SKM-1 treated with dmso at 0.1 percent for 144 hours (cell line): ENCODE data around the gene SYNM.

ENCODE experiments used
- DNase-seq: peaks from one replicate; lab custom pipeline; 2025; ENCODE audit not compliant: unreplicated experiment; lab: John Stamatoyannopoulos, UW

The SYNM gene

DNA sequence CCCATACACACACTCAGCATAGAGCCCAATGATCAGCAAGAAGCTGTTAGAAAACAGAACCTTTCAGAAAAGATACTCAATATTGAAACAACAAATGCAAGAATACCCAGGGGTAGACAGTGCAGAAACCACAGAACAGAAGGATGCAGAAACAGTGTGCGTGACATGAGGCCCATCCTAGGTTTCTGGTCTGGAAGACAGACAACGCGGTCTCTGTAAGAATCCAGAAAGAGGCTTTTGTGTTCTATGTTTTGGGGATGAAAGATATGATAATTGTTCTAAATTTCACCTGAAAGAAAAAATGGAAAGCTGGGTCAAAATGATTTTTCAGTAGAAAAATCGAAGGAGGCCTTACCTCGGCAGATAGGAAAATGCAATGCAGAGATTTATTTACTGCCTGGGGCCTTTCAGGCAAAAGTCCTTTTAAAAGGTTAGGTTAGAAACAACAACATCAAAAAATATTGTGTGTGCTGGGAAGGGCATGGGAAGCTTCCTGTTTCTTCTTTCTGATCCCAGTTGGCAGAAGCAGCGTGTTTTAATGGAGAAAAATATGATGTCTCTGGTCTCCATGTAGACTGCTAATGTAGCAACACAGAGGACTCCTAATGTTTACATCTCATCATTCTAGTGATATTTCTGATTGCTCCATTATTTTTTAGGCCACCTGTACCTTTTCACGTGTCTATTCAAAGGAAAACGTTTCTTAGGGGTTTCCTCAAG lies 17.0 kb downstream of the SYNM start:
- no peak for DNase-seq

DNA sequence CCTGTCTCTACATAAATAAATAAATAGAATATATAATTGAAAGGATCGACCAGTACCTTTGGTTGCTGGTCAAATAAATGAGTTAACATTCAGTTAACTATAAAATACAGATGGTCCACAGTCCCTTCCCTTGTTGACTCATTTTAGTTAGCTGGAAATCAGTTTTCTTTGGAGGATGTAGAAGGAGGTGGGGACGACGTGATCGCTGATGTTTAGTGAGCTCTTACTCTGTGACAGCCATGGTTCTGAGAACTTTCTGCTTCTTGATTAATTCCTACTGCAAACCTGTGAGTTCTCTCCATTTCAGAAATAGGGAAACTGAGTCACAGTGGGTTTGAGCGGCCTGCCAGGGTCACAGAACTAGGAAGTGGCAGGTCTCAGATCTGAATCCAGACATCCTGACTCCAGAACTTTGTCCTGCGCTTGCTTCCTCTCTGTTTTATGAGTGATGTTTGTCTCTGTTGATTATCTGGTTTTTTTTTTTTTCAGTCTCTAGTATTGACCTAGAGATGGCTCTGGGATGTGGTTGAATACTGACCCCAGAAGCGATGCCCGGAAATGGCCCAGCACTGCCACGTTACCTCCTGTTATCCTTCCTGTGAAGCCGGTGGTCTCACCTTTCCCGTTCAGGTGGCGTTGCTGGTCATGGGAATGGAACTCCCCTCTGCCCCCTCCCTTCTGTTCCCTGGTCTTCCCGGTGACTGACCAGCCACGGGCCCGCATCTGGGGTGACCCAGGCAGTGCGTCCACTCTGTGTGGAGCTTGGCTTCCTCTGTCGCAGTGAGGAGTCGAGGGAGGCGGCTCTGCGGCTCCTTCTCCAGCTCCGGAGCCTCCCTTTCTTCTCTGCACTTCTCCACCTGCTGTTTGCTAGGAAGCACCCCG lies 18.2 kb downstream of the SYNM start:
- DNase-seq, result no peak

DNA sequence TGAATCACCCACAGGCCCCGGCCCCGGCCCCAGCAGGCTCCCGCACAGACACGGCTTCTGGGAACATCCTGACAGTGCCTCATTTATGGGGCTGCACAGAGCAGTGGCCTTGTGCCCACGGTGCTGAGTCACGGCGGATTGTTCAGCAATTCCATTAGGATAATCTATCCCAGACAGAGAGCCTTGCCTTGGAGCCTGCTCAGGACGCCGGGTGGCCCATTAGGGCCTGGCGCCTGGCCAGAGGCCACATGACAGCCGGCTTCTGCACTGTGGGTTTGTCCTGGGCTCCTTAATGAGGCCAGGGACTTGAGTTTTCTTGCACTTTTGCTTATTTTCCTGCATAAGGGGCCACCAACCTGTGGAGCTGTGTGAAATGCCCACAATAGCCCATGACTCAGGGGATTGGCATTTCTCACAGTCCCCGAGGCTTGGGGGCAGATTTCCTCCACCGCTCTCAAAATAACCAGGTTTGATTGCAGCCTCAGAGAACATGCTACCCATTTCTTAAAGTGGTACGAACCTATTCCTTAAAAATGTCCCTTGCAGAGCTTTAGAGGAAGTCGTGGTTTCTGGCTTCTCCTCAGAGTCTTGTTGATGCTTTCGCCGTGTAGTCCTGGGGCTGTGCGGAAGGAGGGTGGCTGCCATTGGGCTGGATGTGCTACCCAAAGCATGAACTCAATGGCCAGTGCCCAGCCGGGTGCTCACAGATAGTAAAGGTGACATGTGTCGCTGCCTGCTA lies 19.0 kb downstream of the SYNM start:
- DNase-seq, result peak; percentile 77

DNA sequence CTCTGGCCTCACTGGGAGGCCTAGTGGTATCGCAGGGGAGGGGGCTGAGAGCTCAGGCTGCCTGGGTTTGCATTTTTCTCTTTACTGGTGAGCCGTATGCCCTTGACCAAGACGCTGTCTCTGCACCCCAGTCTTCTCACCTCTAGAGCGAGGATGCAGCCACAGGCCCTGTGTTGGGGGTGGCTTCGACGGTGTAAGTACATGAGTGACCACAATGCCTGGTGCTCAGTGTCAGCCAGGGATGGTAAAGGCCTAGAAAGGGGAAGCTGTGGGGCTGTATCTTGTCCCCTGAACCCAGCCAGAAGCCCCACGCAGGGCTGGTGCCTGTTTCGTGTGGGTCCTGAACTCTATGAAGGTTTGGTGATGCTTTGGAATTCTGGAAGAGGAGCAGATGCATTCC lies 19.8 kb downstream of the SYNM start:
- DNase-seq, result no peak

DNA sequence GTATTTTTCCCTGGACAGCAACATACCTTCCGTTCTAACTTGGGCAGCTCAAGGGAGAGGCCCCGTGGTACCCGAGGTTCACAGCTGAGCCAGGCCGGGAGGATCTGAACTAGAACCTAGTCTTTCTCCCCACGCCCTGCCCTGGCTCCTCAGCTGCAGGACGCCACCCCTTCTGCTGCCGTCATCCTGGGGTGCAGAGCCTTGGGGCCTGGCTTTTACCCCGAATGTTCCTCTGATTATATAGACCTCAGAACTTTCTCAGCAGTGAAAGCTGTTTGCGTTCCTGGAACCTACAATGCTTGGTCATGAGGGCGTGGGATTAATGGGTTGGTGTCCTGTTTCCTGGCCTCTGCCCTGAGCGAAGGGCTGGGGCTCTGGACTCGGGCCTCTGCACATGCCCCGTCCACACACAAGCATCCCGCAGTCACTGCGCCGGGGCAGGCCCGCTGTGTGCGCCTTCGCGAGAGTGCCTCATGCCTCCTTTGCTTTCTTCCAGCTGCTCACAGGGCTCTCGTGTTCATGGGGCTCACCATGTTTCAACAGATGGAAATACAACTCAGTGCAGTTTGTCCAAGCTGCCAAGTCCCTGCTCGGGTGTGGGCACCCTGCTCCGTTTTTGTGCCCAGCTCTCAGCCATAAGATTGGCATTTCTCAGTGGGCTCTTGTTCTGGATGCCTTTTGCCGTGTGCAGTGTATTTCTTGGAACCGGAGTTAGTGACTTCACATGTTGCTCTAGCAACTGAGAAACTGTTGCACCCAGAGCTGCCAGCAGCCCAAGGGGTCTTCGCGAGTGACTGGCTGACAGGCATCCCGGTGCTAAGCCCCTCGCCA lies 20.4 kb downstream of the SYNM start:
- DNase-seq, result no peak

DNA sequence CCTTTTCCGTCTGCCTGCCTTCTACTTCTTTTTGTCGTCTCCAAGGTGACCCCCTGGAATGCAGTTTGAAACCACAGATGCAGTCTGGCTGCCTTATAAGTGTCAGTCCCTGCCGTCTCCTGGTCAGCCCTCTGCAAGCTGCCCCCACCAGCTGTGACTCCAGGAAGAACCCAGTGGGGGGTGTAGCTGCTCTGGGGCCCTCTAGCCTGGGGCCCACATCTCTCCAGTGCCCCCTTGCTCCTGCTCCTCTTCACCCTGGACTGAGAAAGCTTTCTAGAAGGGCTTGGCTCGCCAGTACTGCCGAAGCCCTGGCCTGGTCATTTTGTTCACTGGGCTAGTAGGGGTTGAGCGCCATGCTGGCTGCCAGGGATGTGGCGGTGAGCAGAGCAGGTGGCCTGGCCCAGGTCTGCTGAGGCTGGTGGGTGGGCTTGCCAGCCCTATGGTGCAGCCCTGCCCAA lies 21.3 kb downstream of the SYNM start:
- no peak for DNase-seq

DNA sequence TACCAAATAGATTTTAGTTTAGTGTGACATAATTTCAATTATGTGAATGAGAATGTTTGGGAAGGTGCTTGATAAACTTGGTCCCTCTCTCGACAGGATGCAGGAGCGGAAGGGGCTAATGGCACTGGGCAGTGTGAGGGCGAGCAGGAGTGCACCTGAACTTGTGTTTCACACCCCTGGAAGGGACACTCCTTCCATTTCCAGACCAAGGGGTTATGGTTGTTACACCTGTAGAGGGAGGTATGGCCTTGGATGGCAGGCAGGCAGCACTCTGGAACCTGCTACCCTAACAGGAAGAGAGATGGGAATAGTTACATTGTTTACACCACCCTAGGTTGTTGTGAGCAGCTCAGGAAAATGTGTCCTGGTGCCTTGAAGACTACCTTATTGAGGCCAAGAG lies 22.1 kb downstream of the SYNM start:
- no peak for DNase-seq

DNA sequence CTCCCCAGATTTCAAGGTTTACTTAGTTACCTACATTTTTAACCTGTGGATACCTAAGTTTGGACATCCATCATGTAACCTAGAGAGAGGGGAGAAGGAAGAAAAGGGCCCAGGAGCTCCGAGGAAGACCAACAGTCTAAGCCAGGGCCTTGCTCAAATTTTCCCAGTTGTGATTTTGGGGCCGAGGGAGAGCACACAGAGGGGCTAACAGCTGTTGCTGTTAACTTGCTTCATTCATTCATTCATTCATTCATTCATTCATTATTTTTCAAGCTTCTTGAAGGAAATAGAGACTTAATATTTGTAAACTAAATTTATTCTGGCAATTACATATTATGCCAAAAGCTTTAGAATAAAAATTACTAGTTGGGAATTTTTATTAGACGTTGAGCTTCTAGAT lies 22.9 kb downstream of the SYNM start:
- DNase-seq, result no peak

DNA sequence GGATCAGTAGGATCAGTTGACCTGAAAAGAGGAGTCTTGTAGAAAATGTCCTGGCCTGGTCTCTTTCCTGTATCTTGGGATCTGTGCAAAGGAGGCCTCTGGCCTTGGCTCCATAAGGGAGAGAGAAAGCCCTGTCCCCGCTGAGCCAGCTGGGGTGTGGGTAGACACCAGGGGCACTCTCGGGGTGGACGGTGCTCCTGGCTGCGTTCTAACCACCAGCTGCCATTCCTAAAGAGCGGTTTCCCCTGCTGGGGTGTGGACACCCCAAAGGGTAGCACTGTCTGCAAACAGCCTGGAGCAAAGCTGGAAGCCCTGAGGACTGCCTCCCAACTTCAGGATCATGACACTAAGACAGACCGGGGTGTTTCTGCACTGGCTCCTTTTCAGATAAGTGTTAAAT lies 23.5 kb downstream of the SYNM start:
- no peak for DNase-seq

DNA sequence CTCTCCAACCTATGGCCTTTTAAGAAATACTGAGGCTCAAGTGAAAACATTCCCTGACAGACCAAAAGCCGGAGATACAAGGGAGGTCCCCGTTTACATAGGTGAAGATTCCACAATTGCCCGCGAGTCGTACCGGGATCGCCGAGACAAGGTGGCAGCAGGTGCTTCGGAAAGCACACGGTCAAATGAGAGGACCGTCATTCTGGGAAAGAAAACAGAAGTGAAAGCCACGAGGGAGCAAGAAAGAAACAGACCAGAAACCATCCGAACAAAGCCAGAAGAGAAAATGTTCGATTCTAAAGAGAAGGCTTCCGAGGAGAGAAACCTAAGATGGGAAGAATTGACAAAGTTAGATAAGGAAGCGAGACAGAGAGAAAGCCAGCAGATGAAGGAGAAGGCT lies 24.8 kb downstream of the SYNM start:
- no peak for DNase-seq

DNA sequence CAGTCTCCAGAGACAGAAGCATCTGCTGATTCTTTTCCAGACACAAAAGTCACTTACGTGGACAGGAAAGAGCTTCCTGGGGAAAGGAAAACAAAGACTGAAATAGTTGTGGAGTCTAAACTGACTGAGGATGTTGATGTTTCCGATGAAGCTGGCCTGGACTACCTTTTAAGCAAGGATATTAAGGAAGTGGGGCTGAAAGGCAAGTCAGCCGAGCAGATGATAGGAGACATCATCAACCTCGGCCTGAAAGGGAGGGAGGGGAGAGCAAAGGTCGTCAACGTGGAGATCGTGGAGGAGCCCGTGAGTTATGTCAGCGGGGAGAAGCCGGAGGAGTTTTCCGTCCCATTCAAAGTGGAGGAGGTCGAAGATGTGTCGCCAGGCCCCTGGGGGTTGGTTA lies 25.4 kb downstream of the SYNM start:
- DNase-seq, result no peak

DNA sequence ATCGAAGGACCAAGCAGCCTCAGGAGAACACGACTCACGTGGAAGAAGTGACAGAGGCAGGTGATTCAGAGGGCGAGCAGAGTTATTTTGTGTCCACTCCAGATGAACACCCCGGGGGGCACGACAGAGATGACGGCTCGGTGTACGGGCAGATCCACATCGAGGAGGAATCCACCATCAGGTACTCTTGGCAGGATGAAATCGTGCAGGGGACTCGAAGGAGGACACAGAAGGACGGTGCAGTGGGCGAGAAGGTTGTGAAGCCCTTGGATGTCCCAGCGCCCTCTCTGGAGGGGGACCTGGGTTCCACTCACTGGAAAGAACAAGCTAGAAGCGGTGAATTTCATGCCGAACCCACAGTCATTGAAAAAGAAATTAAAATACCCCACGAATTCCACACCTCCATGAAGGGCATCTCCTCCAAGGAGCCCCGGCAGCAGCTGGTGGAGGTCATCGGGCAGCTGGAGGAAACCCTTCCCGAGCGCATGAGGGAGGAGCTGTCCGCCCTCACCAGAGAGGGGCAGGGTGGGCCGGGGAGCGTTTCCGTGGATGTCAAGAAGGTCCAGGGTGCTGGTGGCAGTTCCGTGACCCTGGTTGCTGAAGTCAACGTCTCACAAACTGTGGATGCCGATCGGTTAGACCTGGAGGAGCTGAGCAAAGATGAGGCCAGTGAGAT lies 26.0 kb downstream of the SYNM start:
- no peak for DNase-seq

DNA sequence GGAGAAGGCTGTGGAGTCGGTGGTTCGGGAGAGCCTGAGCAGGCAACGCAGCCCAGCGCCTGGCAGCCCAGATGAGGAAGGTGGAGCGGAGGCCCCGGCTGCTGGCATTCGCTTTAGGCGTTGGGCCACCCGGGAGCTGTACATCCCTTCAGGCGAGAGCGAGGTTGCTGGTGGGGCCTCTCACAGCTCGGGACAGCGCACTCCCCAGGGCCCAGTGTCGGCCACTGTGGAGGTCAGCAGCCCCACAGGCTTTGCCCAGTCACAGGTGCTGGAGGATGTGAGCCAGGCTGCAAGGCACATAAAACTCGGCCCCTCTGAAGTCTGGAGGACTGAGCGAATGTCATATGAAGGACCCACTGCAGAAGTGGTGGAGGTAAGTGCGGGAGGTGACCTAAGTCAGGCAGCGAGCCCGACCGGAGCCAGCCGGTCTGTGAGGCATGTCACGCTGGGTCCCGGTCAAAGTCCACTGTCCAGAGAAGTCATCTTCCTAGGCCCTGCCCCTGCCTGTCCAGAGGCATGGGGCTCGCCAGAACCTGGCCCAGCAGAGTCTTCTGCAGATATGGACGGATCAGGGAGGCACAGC lies 26.7 kb downstream of the SYNM start:
- DNase-seq, result no peak

DNA sequence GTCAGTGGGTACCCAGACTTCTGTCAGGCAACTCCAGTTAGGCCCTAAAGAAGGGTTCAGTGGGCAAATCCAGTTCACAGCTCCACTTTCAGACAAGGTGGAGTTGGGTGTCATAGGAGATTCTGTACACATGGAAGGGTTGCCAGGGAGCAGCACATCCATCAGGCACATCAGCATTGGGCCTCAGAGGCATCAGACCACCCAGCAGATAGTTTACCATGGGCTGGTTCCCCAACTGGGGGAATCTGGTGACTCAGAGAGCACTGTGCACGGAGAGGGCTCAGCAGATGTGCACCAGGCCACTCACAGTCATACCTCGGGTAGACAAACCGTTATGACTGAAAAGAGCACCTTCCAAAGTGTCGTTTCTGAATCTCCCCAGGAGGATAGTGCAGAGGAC lies 27.2 kb downstream of the SYNM start:
- no peak for DNase-seq

DNA sequence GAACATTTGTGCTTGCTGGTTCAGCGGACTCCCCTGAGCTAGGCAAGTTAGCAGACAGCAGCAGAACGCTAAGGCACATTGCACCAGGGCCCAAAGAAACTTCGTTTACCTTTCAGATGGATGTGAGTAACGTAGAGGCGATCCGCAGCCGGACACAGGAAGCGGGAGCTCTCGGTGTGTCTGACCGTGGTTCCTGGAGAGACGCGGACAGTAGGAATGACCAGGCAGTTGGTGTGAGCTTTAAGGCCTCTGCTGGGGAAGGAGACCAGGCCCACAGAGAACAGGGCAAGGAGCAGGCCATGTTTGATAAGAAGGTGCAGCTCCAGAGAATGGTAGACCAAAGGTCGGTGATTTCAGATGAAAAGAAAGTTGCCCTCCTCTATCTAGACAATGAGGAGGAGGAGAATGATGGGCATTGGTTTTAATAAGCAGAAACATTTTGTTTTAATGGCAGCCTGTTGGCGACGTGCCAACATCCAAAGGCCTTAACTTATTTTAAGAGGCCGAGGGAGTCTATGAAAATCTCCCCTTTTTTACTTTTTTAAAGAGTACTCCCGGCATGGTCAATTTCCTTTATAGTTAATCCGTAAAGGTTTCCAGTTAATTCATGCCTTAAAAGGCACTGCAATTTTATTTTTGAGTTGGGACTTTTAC lies 27.9 kb downstream of the SYNM start:
- no peak for DNase-seq

DNA sequence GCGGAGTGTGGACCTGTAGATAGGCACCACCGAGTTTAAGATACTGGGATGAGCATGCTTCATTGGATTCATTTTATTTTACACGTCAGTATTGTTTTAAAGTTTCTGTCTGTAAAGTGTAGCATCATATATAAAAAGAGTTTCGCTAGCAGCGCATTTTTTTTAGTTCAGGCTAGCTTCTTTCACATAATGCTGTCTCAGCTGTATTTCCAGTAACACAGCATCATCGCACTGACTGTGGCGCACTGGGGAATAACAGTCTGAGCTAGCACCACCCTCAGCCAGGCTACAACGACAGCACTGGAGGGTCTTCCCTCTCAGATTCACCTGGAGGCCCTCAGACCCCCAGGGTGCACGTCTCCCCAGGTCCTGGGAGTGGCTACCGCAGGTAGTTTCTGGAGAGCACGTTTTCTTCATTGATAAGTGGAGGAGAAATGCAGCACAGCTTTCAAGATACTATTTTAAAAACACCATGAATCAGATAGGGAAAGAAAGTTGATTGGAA lies 29.5 kb downstream of the SYNM start:
- no peak for DNase-seq

DNA sequence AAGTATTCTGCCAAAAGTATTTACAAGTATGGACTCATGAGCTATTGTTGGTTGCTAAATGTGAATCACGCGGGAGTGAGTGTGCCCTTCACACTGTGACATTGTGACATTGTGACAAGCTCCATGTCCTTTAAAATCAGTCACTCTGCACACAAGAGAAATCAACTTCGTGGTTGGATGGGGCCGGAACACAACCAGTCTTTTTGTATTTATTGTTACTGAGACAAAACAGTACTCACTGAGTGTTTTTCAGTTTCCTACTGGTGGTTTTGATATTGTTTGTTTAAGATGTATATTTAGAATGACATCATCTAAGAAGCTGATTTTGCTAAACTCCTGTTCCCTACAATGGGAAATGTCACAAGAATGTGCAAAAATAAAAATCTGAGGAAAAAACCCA lies 30.3 kb downstream of the SYNM start:
- DNase-seq, result no peak

DNA sequence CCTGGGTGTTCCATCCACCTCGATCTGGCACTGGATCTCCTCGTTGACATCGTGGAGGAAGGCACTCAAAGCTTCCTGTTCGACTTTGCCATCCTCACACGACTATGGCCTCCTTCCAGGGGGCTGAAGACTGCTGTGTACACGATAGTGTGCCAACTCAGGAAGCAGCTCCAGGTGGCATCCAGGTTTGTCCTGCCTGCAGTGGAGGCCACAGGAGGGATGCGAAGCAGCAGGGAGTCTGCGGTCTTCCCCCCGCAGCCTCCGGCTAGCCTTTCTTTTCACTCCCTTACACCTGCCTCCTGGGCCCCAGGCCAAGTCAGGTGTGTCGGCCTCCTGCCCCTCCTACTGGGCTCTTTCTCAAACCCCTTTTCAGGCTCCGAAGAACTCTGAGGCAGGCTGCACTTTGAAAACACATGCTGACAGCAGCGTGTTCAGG lies 32.2 kb downstream of the SYNM start:
- no peak for DNase-seq

DNA sequence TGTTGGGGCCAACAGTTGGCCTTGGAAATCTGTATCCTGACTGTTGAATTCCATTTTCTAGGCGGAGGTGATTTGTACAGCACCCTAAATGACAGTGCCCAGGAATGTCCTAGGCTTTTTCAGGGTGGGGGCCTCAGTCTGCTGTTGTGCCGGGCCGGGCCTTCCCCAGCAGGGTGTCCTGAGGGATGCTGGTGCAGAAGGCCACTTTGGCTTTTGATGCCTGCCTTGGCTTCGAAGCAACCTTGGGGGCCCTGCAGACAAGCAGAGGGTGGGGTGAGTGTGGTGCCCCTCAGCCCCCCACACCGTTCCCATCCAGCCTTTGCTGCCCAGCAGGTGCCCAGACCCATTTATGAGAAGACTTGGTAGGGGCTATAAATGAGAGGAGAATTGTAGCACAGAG lies 33.0 kb downstream of the SYNM start:
- DNase-seq, result no peak
